Thoracic aorta (tissue), 2 donors: Measurements from ENCODE around the gene MCF2L2. TPM values are rescaled to one million over a fixed set of nuclear protein-coding genes. Genes with fewer than 3 reads are reported as not detected.

Experiments used
- ATAC-seq: fragments of 150-250 bp; one replicate; pipeline ENCODE4 v1.8.0; 2017; ENCODE audit warnings: low read depth; ENCODE audit not compliant: insufficient number of reproducible peaks, low FRiP score
- DNase-seq: peaks from one replicate; pipeline ENCODE4 v3.0.0-alpha.2; 2020; ENCODE audit warnings: low spot score
- H3K27ac ChIP-seq, 2 donors: fragments of 200-600 bp; sonication (generic); 1 replicate in 1 of 2; 2 replicates in 1 of 2; pipeline ENCODE4 v1.5.1; 2016; ENCODE audit warnings: mild to moderate bottlenecking in 2 of 2, moderate library complexity in 2 of 2
- H3K27me3 ChIP-seq: fragments of 200-600 bp; sonication (generic); replicated peaks from 2 replicates; pipeline ENCODE4 v1.6.0; 2016; ENCODE audit warnings: mild to moderate bottlenecking; ENCODE audit not compliant: insufficient read depth
- H3K36me3 ChIP-seq: fragments of 200-600 bp; sonication (generic); one replicate; pipeline ENCODE4 v1.5.1; 2016
- H3K4me1 ChIP-seq, 2 donors: fragments of 200-600 bp; sonication (generic); 1 replicate in 1 of 2; 2 replicates in 1 of 2; pipeline versions ENCODE4 v1.5.1 to v1.6.0; 2016; ENCODE audit warnings: low read depth in 2 of 2, mild to moderate bottlenecking in 1 of 2; ENCODE audit not compliant: control insufficient read depth in 1 of 2
- H3K4me3 ChIP-seq: fragments of 200-600 bp; sonication (generic); 2 replicates; pipeline ENCODE4 v1.5.1; 2016; ENCODE audit warnings: mild to moderate bottlenecking
- H3K9me3 ChIP-seq: fragments of 200-600 bp; sonication (generic); 2 replicates; pipeline ENCODE4 v1.5.1; 2016
- total RNA-seq, 2 donors: library from RNA; depleted of rRNA; stranded (reverse); fragments of >200 nt; gene quantifications; one replicate each; pipeline versions ENCODE4 v1.1.0 to v1.2.3, GENCODE V29; 2016
- TF ChIP-seq, protein P1 (sequence below): fragments of 200-600 bp; sonication (generic); IDR thresholded peaks from one replicate; pipeline ENCODE4 v1.5.1; 2019; ENCODE audit warnings: antibody characterized with exemption

The MCF2L2 gene
- total RNA-seq, 2 donors from 2014 or later, result 0.85 to 1.5 TPM

DNA sequence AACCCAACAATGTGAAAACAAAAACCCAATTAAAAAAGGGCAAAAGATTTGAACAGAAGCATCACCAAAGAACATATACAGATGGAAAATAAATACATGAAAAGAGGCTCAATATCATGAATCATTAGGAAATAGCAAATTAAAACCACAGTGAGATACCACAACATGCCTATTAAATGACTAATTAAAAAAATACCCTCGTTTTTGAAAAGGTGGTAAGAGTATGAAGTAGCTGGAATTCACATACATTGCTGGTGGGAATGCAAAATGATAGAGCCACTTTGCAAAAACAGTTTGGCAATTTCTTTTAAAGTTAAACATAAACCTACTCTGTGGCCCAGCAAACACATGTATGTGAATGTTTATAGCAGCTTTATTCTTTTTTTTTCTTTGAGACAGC is 99.6 kb downstream of the MCF2L2 start:
- TF ChIP-seq, protein P1, sequence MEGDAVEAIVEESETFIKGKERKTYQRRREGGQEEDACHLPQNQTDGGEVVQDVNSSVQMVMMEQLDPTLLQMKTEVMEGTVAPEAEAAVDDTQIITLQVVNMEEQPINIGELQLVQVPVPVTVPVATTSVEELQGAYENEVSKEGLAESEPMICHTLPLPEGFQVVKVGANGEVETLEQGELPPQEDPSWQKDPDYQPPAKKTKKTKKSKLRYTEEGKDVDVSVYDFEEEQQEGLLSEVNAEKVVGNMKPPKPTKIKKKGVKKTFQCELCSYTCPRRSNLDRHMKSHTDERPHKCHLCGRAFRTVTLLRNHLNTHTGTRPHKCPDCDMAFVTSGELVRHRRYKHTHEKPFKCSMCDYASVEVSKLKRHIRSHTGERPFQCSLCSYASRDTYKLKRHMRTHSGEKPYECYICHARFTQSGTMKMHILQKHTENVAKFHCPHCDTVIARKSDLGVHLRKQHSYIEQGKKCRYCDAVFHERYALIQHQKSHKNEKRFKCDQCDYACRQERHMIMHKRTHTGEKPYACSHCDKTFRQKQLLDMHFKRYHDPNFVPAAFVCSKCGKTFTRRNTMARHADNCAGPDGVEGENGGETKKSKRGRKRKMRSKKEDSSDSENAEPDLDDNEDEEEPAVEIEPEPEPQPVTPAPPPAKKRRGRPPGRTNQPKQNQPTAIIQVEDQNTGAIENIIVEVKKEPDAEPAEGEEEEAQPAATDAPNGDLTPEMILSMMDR, result no peak
- Histone ChIP-seq H3K27me3 (no peaks in the 10 kb centered on the region), H3K4me3 (no peak overlapping the region), H3K36me3 (no peaks in the 10 kb centered on the region), H3K27ac (no peak overlapping the region), H3K9me3 (no peaks in the 10 kb centered on the region), H3K4me1 (no peaks in the 10 kb centered on the region)
- no peak for ATAC-seq
- no peak for DNase-seq

DNA sequence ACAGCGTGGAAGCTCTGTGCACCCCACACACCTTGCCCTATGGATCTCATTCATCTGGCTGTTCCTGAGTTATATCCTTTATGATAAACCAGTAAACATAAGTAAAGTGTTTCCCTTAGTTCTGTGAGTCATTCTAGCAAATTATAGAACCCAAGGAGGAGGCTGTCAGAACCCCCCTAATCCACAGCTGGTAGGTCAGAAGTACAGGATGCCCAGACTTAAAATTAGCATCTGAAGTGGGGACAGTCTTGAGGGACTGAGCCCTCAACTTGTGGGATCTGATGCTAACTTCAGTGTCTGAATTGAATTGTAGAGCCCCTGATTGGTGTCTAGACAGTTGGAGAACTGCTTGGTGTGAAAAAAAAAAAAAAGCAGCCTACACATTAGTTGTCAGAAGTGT is 100.3 kb downstream of the MCF2L2 start:
- Histone ChIP-seq H3K4me3 (no peak overlapping the region), H3K4me1 (no peaks in the 10 kb centered on the region), H3K27me3 (no peaks in the 10 kb centered on the region), H3K9me3 (no peaks in the 10 kb centered on the region), H3K27ac (no peak overlapping the region), H3K36me3 (no peaks in the 10 kb centered on the region)
- DNase-seq (no peak), ATAC-seq (no peak)
- TF ChIP-seq, protein P1, result no peak

DNA sequence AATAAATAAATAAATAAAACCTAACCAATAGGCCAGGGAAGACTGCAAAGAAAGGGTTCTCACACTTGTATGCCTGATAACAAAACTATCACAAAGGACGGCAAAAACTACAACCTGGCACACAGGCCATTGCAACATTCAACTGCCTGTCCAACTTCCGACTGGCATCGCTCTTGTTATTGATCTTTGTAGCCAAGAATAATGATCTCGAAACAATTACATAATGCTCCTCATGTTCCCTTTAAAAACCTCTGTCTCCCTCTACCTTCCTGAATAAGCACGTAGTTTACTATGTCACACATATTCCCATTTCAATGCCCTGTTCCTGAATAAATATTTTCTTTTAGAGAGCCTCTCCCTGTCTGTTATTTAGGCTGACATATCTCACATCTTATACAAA is 101.1 kb downstream of the MCF2L2 start:
- H3K4me3 ChIP-seq, result no peak overlapping the region
- TF ChIP-seq, protein P1, result no peak

DNA sequence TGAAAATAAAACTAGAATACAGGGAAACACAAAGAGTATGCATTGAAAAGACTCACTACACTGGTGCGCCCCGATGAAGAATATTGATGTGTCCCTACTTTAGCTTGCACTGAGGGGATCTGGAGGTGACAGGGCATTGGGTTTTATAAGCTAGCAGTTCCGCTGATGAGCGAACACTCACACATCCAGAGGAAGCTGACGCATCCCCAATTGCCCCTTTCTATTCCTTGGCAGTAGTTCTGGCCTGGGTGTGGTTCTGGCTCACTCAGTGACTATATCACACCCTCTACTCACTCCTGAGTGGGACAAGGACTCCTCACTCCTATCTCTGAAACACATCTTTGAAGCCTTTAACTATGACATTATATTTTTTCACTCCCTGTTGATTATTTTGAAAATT is 104.3 kb downstream of the MCF2L2 start:
- no peak overlapping the region for H3K27ac ChIP-seq
- H3K4me1 ChIP-seq, result no peaks in the 10 kb centered on the region
- H3K27me3 ChIP-seq, result no peaks in the 10 kb centered on the region
- H3K4me3 ChIP-seq, result no peak overlapping the region
- ATAC-seq, result no peak
- H3K9me3 ChIP-seq, result no peaks in the 10 kb centered on the region
- no peaks in the 10 kb centered on the region for H3K36me3 ChIP-seq
- TF ChIP-seq, protein P1, result no peak
- DNase-seq, result no peak

More for the DNA sequence above, 101.1 kb downstream of the MCF2L2 start:
- Histone ChIP-seq H3K9me3 (no peaks in the 10 kb centered on the region), H3K36me3 (no peaks in the 10 kb centered on the region), H3K27ac (no peak overlapping the region), H3K4me1 (no peaks in the 10 kb centered on the region), H3K27me3 (no peaks in the 10 kb centered on the region)
- DNase-seq (no peak), ATAC-seq (no peak)

DNA sequence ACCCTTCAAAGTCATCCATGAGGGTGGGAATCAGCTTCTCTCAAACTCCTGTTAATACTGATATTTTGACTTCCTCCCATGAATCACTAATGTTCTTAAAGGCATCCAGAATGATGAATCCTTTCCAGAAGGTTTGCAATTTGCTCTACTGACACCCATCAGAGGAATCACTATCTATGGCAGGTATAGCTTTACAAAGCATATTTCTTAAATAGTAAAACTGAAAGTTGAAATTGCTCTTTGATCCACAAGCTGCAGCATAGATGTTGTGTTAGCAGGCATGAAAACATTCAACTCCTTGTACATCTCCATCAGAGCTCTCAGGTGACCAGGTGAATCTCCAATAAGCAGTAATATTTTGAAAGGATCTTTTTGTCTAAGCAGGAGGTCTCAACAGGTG is 109.0 kb downstream of the MCF2L2 start:
- Histone ChIP-seq H3K4me3 (no peak overlapping the region), H3K36me3 (no peaks in the 10 kb centered on the region), H3K27me3 (no peaks in the 10 kb centered on the region), H3K9me3 (no peaks in the 10 kb centered on the region), H3K4me1 (no peaks in the 10 kb centered on the region), H3K27ac (no peak overlapping the region)
- DNase-seq (no peak), ATAC-seq (no peak)
- TF ChIP-seq, protein P1, result no peak
